Activated CD4-positive, alpha-beta T cell treated with anti-CD3 and anti-CD28 coated beads, Interleukin-2, amount 50 U/mL, for 4 hours (primary cell): Measurements from ENCODE around the gene SRL.
"Not testable (repeated sequence)": the region's sequence is repeated elsewhere in the genome, so short reads cannot be mapped to it uniquely, and the experiment has no call there.

Source experiments
- DNase-seq, 2 experiments: peaks; one replicate each; pipeline ENCODE4 v3.0.0-alpha.2; 2020

The SRL gene

DNA sequence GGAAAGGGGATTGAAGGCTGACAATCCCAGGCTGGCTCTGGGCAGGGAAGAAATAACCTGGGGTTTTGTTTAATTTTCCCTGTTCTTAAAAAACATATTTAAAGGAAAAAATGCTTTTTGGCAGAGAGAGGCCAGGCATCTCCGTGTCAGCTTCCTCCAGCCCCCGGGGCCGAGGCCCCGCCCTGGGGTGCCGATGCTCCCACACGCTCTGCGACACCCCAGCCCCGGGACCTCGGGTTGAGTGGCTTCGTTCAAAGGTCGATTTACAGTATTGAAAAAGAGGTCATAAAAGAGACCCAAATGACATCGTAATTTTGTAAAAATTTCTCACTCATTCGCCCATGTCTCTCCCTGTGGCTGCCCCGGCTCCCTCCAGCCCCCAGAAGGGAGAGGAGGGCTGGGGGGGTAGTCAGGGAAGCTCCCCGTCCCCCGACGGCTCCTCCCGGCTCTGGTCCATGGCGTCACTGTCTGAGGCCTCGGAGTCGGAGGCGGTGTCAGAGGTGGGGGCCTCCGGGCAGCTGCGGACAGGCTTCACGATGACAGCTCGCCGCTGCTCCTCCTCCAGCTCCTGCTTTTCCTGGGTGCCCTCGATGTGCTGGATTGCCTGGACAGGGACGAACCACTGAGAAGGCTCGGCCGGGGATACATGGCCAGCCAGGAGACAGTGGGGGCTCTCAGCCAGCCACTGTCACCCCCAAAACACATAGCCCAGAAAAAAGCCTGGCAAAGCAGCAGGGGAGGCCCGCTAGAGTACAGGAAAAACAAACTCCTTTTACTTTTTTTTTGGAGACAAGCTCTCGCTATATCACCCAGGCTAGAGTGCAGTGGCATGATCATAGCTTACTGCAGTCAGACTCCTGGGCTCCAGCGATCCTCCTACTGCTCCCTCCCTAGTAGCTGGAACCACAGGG, 16.0 kb upstream of the SRL start:
- no peak for DNase-seq

DNA sequence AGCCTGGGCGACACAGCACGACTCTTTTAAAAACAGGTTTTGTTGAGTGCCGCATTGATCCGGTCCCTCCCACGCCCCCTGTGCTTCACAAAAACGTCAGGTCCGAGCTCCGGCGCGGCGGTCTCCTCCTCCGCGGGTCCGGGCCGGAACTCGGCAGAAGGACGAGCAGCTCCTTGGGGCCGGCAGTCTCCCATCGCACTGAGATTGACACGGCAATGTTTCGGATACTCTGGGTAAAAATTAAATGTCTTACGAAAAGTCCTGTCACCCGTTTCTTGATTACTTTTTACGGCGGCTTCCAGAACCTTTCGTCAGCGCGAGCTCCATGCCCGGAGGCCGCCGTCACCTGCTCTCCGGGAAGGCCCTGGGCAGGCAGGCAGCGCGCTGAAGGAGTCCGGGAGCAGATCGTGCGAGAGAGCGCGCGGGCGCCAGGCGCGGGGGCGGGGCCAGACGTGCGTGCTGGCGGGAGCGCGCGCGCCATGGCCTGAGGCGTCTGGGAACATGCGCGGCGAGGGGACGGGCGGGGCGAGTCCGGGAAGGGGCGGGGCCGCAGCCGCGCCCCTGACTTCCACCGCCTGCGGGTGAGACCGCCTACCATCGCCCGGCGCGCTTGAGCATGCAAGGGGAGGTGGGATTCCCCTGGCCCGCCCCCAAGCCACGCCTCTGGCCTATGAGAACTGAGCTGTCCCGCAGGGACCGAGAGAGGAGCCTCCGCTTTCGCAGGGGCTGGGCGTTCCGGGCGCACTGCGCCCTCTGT, 11.7 kb upstream of the SRL start:
- peak; percentile 100 for DNase-seq

DNA sequence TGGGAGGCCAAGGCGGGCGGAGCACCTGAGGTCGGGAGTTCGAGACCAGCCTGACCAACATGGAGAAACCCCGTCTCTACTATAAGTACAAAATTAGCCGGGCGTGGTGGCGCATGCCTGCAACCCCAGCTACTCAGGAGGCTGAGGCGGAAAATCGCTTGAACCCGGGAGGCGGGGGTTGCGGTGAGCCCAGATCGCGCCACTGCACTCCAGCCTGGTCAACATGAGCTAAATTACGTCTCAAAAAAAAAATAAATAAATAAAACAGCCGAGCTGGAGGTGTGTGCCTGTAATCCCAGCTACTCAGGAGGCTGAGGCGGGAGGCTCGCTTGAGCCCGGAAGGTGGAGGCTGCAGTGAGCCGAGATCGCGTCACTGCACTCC, 11.1 kb upstream of the SRL start:
- not testable (repeated sequence) for DNase-seq

DNA sequence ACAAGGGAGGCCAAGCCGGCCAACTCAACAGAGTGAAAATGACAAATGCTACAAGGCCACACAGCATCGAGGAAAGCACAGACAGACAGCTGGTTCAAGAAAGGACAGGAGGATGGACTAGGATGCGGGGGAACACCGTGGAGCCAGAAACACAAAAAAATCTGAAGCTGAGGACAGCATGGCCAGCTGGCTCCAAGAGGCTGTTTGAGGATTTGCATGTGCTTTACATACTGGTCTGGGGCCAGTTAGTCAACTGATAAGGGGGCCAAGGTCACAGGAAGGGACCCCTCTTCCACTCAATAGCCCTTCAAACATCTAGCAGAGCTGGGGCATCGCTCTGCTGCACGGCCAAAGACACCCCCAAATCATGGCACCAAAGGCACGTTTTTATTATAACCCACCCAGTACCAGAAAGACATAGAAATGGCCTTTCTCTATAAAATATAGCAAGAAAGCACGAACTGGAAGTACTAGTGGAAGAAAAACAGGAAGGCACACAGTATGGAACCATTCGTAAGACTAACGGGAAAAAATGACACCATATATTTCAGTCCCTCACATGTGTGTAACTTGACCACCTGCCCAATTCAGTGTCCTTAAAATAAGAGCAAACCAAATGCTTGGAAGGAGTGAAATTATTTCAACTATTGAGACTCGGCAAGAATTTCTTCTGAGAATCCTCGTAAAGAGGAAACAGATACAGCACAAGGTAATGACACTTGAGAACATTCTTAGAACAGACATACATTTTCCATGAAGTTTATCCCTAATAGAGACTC, 7.8 kb upstream of the SRL start:
- no peak for DNase-seq

- DNase-seq = no peak
Measured at GRCh38 chr16:4247460-4247784, 5.5 kb upstream of the SRL start.

DNA sequence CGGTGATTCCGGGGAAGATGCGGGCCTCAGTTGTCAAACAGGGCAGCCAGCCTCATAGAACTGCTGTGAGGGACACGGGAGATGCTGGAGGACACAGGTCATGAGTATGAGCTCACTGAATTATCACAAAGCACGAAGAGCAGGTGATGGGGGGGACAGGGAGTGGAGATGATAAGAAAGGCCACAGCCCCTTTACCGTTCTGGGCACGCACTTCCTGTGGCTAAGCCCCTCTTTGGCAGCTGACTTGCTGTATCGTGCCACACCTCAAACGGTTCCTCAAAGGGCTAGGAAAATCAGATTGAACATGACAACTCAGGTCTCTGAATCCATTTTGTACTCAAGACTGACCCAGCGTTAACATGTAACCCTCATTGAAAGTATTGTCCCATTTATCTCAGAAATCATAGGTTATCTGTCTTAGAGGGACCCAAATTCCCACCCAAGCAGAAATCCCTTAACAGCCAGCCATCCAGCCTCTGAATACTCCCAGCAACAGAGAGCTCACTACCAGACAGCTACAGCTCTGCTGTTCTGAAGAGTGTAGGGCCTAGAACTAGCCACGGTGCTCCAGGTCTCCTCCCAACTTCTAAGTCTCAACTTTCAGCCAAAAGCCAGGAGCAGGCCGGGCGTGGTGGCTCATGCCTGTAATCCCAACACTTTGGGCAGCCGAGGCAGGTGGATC, 5.0 kb upstream of the SRL start:
- DNase-seq = no peak

- DNase-seq = no peak
Measured at GRCh38 chr16:4245077-4245791, 3.4 kb upstream of the SRL start.

- no peak for DNase-seq
Measured at GRCh38 chr16:4244254-4245076, 2.6 kb upstream of the SRL start.

DNA sequence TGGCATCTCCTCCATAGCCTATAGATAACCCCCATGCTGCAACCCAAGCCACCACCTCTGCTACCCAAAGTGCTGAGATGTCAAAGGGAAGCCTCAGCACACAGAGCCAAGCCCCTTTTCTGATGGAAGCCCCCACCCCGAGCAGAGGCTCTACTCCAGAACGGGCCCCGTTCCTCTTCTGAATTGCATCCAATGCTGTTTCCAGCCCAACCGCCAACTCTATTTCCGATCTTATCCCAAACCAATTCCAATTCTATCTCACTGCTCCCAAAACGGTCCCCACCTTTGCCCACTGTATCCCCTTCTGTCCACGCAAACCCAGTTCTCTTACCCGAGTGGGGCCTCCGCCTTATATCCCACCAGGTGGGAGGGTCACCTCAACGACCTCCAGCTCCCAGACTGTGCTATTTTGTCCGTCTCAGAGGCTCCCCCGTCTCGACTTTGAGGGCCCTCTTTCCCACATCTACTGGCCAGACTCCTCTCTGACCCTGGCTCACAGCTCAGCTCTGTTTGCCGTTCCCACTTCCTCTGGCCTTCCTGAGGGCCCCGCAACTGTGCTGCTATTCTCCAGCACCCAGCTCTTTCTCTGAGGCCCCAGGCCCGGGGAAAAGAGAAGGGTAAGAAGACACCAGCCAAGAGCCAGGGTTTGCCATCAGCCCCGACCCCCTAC, 487 bp downstream of the SRL start:
- DNase-seq = no peak

DNA sequence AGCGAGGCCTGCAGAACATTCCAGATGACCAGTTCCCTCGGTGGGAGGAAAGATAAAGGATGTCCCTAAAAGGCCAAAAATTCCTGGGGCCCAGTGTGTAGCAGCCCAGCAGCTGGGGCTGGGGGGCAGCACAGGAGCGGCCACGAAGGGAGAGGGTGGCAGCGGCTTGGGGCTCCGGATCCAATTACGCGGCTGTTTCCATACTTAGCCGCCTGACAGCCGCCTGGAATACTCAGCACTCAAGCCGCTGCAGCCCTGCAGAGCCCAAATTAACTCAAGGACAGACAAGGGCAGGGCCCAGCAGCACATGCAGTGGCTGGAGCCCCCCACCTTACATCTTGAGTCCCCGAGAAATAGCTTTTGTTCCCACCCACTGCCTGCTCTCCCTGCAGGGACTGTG, 1.3 kb downstream of the SRL start:
- DNase-seq = no peak

- DNase-seq = no peak
Measured at GRCh38 chr16:4239682-4240175, 2.2 kb downstream of the SRL start.

GRCh38 chr16:4239020-4239419, 2.9 kb downstream of the SRL start:
- no peak for DNase-seq

DNA sequence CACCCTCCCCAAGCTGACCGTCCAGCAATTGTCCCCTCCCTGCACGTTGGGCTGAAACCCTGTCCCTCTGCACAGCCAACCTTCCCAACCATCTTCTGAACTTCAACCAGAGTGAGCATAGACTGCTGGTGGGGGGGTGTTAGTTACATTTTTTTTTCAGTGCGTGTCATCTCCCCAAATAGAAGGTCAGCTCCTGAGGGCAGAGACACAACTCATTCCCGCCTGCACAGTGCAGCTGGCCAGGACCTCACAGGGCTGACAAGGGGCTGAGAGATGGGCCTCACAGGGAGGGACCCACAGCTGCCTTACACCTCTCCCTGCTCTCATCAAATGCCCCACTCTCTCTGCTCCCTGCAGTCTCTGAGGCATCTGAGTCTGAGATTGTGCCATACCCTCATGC, 8.4 kb downstream of the SRL start:
- DNase-seq = no peak

GRCh38 chr16:4232541-4233386, 9.1 kb downstream of the SRL start:
- DNase-seq = no peak

- DNase-seq = no peak
Measured at GRCh38 chr16:4231886-4232285, 10.0 kb downstream of the SRL start.

DNA sequence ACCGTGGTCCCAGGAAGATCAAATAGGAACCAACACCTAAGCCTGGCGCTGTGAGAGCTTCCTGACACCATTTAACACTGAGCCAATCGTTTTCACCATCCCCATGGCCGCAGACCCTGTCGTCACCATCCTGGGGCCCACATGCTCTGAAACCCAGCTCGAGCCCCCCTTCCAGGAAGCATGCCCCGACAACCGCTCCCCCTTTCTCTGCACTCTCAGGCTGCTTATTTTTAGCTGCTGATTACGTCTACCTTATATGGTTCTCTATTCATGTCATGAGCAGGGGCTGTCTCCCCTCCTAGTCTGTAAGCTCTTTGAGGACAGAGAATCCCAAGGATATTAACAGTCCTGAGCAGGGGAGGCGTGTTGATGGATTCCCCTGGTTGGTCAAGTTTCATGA, 10.5 kb downstream of the SRL start:
- DNase-seq = no peak

GRCh38 chr16:4227040-4227332, 14.9 kb downstream of the SRL start:
- DNase-seq = no peak

DNA sequence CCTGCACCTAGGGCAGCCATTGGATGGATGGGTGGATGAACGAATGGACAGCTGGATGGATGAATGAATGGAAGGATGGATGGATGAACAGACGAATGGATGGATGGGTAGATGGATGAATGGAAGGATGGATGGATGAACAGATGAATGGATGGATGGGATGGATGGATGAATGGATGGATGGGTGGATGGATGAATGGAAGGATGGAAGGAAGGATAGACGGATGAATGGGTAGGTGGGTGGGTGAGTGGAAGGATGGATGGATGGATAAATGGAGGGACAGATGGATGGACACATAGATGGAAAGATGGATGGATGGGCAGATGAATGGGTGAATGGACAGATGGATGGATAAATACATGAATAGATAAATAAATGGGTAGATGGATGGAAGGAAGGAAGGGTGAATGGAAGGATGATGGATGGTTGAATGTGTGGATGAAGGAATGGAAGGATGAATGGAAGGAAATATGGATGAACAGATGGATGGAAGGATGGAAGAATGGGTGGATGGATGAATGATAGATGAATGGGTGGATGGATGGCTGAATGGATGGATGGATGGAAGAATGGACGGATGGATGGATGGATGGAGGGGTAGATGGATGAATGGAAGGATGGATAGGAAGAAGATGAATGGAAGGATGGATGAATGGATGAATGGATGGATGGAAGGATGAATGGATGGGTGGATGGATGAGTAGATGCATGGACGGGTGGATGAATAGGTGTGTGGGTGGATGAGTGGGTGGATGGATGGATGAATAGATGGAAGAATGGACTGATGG, 15.4 kb downstream of the SRL start:
- DNase-seq = no peak

DNA sequence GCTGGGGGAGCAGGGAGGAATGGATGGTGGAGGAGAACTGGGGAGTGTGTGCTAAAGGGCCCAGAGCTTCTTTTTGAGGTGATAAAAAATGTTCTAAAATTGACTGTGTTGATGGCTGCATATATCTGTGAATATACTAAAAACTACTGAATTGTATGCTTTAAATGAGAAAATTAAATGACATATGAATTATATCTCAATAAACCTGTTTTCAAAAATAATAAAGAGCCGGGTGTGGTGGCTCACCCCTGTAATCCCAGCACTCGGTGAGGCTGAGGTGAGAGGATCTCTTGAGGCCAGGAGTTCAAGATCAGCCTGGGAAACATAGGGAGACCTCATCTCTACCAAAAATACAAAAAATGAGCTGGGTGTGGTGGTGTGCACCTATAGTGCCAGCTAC, 16.8 kb downstream of the SRL start:
- no peak for DNase-seq
